Vagina (tissue), 2 donors: Measurements from ENCODE around the gene LRRFIP1. TPM values are rescaled to one million over a fixed set of nuclear protein-coding genes. Genes with fewer than 3 reads are reported as not detected.
A peak's percentile ranks its signal among the peaks of the same experiment; 100 is the strongest.

Source experiments
- DNase-seq, 2 donors: peaks; one replicate each; pipeline ENCODE4 v3.0.0-alpha.2; 2017; ENCODE audit errors: extremely low spot score in 2 of 2
- H3K27ac ChIP-seq: fragments of 200-600 bp; sonication (generic); one replicate; pipeline ENCODE4 v1.5.1; 2019
- H3K27me3 ChIP-seq: fragments of 200-600 bp; sonication (generic); one replicate; pipeline ENCODE4 v1.5.1; 2019
- H3K36me3 ChIP-seq, 2 donors: fragments of 200-600 bp; sonication (generic); one replicate each; pipeline ENCODE4 v1.5.1; 2017 to 2019
- H3K4me1 ChIP-seq: fragments of 200-600 bp; sonication (generic); one replicate; pipeline ENCODE4 v1.5.1; 2019
- H3K4me3 ChIP-seq, 2 donors: fragments of 200-600 bp; sonication (generic); 1 replicate in 1 of 2; 2 replicates in 1 of 2; pipeline ENCODE4 v1.5.1; 2016 to 2019
- H3K9me3 ChIP-seq: fragments of 200-600 bp; sonication (generic); one replicate; pipeline ENCODE4 v1.5.1; 2019
- CTCF ChIP-seq, 3 experiments: fragments of 450-650 bp in 2 of 3; fragments of 200-600 bp in 1 of 3; sonication (generic) in 1 of 3; IDR thresholded peaks; one replicate each; pipeline ENCODE4 v1.5.1; 2017 to 2019; ENCODE audit warnings: antibody characterized with exemption in 3 of 3, mild to moderate bottlenecking in 2 of 3, moderate library complexity in 2 of 3
- POLR2A ChIP-seq, 2 donors: fragments of 450-650 bp; IDR thresholded peaks; one replicate each; pipeline ENCODE4 v1.6.1; 2017; ENCODE audit warnings: antibody characterized with exemption in 2 of 2, mild to moderate bottlenecking in 2 of 2, moderate library complexity in 2 of 2
- POLR2AphosphoS5 ChIP-seq, 2 donors: sonication (generic); formaldehyde crosslinking; IDR thresholded peaks; one replicate each; pipeline ENCODE4 v1.9.0; 2017; ENCODE audit warnings: antibody characterized with exemption in 2 of 2, mild to moderate bottlenecking in 2 of 2, low read depth in 1 of 2; ENCODE audit not compliant: insufficient read depth in 1 of 2
- intact Hi-C: fragments of 100-400 bp; cut with DNase I; formaldehyde crosslinking; loops from one replicate; pipeline ENCODE4 v1.15.1; 2023
- total RNA-seq: library from RNA; depleted of rRNA; stranded (reverse); fragments of >200 nt; gene quantifications from one replicate; pipeline ENCODE4 v1.2.3, GENCODE V29; 2016

LRRFIP1 gene
- total RNA-seq, 1 donor from 2014 or later = 132 TPM

DNA sequence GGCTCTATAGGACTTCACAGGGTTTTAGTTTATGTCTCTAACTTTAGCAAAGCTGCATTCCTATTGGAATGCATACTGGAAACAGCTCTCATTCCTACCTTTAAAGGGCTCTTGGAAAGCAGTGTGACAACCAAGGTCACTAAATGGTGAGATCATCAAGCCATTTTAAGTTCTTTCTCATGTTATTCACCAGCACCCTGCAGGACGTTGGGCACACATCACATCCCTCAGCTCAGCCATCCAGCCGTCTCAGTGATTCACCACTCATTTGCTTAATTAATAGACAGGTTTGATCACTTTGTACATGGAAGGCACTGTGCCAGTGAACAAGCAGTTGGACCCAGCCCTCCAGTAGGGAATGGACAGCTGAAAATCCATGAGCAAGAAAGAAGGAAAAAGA is 139.0 kb downstream of the LRRFIP1 start:
- Histone ChIP-seq H3K9me3 (no peaks in the 10 kb centered on the region), H3K36me3 (peaks cover 0 to 35% of the 10 kb centered on the region in 2 donors), H3K4me3 (no peak overlapping the region), H3K4me1 (peaks cover 3% of the 10 kb centered on the region), H3K27me3 (no peaks in the 10 kb centered on the region), H3K27ac (no peak overlapping the region)
- TF ChIP-seq POLR2AphosphoS5 (IDR thresholded peaks at IDR 0.05; ENCODE audit: insufficient read depth in 1 of 2, low read depth in 1 of 2) = no peak
- no peak for TF ChIP-seq POLR2A (IDR thresholded peaks at IDR 0.05)
- no peak for TF ChIP-seq CTCF (IDR thresholded peaks at IDR 0.05)
- DNase-seq = no peak
- intact Hi-C loops = no loop called here

- Histone ChIP-seq H3K4me1 (no peaks in the 10 kb centered on the region), H3K27me3 (no peaks in the 10 kb centered on the region), H3K27ac (no peak overlapping the region), H3K4me3 (no peak overlapping the region), H3K36me3 (peaks cover 0 to 48% of the 10 kb centered on the region in 2 donors), H3K9me3 (no peaks in the 10 kb centered on the region)
- intact Hi-C loops = no loop called here
- DNase-seq = no peak
- TF ChIP-seq POLR2A (IDR thresholded peaks at IDR 0.05) (no peak), POLR2AphosphoS5 (IDR thresholded peaks at IDR 0.05; ENCODE audit: insufficient read depth in 1 of 2, low read depth in 1 of 2) (no peak), CTCF (IDR thresholded peaks at IDR 0.05) (no peak)
Measured at GRCh38 chr2:237772513-237772912, 145.1 kb downstream of the LRRFIP1 start.

DNA sequence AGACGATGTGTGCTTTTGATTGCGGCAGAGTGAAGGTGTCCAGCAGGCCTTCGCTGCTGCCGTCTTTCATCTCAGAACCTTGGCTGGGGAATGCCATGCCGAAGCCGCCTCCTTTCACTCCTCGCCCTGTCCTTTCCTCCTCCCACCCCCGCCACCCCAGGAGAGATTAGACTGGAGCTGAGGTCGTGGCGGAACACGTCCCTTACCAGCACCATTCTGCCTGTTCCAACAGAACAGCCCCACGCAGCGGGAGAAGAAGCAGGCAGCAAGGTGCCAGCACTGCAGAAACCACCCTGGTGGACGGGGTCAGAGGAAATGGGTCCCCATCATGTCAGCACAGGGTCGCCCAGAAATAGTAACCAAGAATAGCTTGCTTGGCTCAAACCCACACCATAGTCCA is 146.4 kb downstream of the LRRFIP1 start:
- Histone ChIP-seq H3K27me3 (no peaks in the 10 kb centered on the region), H3K36me3 (peaks cover 0 to 57% of the 10 kb centered on the region in 2 donors), H3K9me3 (no peaks in the 10 kb centered on the region), H3K4me3 (no peak overlapping the region), H3K27ac (no peak overlapping the region), H3K4me1 (no peaks in the 10 kb centered on the region)
- intact Hi-C loops = no loop called here
- TF ChIP-seq POLR2AphosphoS5 (IDR thresholded peaks at IDR 0.05; ENCODE audit: insufficient read depth in 1 of 2, low read depth in 1 of 2) (no peak), POLR2A (IDR thresholded peaks at IDR 0.05) (no peak), CTCF (IDR thresholded peaks at IDR 0.05) (no peak)
- no peak for DNase-seq

GRCh38 chr2:237774811-237775553 is 147.6 kb downstream of the LRRFIP1 start:
- no peak for DNase-seq
- H3K36me3 ChIP-seq = peaks cover 0 to 62% of the 10 kb centered on the region in 2 donors
- H3K9me3 ChIP-seq = no peaks in the 10 kb centered on the region

More at GRCh38 chr2:237774811-237775553, 147.6 kb downstream of the LRRFIP1 start:
- intact Hi-C loops = no loop called here
- TF ChIP-seq POLR2AphosphoS5 (IDR thresholded peaks at IDR 0.05; ENCODE audit: insufficient read depth in 1 of 2, low read depth in 1 of 2) = no peak
- peak in 1 of 3 experiments; percentile 34 for TF ChIP-seq CTCF (IDR thresholded peaks at IDR 0.05)
- Histone ChIP-seq H3K27ac (no peak overlapping the region), H3K4me3 (no peak overlapping the region), H3K4me1 (no peaks in the 10 kb centered on the region), H3K27me3 (no peaks in the 10 kb centered on the region)
